ENCODE measurements around the gene FBXO2.

FBXO2 gene

DNA sequence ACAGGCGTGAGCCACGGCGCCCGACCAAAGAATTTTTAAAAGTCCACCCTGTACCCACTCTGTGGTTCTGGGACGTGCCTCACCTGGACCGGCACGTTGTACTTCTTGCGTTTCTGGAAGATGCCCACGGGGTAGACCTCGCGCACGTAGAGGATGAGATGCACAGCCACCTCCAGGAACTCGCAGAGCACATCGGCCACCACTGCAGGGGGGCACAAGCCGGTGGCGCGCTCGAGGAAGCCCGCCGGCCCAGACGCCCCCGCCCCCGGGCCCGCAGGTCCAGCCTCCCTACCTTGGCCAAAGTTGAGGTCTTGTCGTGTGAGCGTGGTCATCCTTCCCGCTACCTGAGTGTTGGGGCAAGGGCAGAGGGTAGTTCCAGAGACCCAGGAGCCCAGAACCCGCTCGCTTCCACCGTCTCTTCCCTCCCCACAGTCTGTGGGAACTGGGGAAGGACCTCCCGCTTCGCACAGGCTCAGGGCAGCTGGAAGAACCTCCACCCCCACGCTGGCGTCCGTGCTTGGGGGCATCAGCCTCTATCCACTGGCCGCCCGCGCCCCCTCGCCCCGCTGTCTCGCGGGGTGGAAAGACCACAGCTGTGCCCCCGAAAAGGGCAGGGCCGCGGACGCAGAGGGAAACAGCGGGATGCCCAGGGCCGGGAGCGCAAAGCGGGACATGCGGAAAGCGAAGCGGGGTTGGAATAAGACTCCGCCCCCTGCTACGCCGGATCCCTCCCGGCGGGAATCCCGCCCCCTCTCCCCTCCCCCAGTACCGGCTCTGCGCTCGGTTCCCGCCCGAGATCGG lies 26.2 kb upstream of the FBXO2 start:
- no peaks in the 10 kb centered on the region for H3K27me3 ChIP-seq
- TF ChIP-seq Cebpa-rat (IDR thresholded peaks at IDR 0.05), result no peak
- H3K36me3 ChIP-seq, result peaks cover 12 to 41% (median 35%) of the 10 kb centered on the region in 11 experiments
- peaks cover 28 to 77% (median 74%) of the 10 kb centered on the region in 10 experiments for H3K4me1 ChIP-seq
- H3K4me3 ChIP-seq, result peak overlapping the region; percentile 72 to 98 (median 88)
- peaks cover 0 to 64% (median 49%) of the 10 kb centered on the region in 11 experiments; a peak in 18 of 22 replicates for H4K20me1 ChIP-seq
- peak overlapping the region; percentile 92 to 100 (median 98) for H3K4me2 ChIP-seq
- H3K9ac ChIP-seq, result peak overlapping the region; percentile 84 to 99 (median 89)
- H3K27ac ChIP-seq, result peak overlapping the region; percentile 78 to 94 (median 88)
- no peaks in the 10 kb centered on the region for H3K9me3 ChIP-seq (replicated peaks in 1 of 11)

DNA sequence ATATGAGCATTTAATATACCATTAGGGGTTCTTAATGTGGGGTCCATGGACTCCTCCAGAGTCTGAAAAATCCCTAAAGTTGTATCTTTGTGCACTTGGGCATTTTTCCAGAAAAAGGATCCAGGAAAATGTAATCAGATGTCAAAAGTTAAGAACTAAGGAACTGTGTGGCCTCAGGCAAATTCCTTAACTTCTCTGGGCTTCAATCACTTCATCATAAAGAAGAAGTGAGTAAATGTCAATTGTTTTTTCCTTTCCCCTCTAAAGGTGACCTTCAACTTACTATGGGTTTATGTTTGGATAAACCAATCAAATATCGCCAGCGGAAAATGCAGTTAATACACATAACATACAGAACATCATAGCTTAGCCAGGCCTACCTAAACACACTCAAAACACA lies 24.2 kb upstream of the FBXO2 start:
- H3K4me3 ChIP-seq, result 0 out of 20 replicates have a peak overlapping the region, but pooled peaks of 1 of the 10 experiments have one; percentile 9
- no peaks in the 10 kb centered on the region for H3K27me3 ChIP-seq
- no peak overlapping the region for H3K27ac ChIP-seq
- H3K9ac ChIP-seq, result peak overlapping the region in 4 of 11 experiments; percentile 17 to 99 (median 70); a peak in 3 of 22 replicates
- H3K4me2 ChIP-seq, result peak overlapping the region in 8 of 11 experiments; percentile 92 to 99 (median 98); a peak in 14 of 22 replicates
- TF ChIP-seq Cebpa-rat (IDR thresholded peaks at IDR 0.05), result no peak
- H3K36me3 ChIP-seq, result peaks cover 30 to 61% (median 53%) of the 10 kb centered on the region in 11 experiments
- H3K4me1 ChIP-seq, result peaks cover 21 to 57% (median 54%) of the 10 kb centered on the region in 10 experiments
- peaks cover 0 to 73% (median 57%) of the 10 kb centered on the region in 11 experiments; a peak in 17 of 22 replicates for H4K20me1 ChIP-seq
- no peaks in the 10 kb centered on the region for H3K9me3 ChIP-seq (replicated peaks in 1 of 11)

DNA sequence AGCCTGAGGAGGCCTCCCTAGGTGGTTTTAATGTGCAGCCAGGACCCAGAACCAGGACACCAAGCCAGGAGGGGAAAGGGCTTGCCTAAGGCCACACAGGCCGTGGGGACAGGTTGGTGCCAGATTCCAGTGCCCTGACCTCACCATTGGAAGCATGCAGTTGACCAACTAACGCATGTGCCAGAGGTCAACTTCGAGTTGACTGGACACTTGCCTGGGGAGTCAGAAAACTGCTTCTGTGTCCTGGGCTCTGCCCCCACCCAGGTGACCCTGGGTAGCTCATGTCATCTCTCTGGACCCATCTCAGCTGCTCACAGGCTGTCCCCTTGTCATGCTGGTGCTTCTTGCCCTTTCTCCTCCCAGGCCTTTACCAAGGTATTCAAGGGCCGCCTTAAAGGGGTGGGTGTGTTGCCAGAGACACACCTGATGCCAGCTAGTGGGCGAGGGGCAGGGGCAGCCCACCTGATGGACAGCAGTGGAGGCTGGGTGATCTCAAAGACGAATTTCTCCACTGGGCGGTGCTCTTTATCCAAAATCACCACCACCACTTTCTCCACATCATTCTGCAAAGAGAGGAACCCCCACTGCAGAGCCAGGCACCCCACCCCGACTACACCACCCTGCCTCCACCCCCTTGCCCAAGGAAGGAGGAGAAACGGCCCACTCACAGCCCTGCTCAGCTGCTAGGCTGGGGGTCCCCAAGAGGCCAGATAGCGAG lies 22.3 kb upstream of the FBXO2 start:
- Histone ChIP-seq H3K27me3 (no peaks in the 10 kb centered on the region), H3K36me3 (peaks cover 47 to 80% (median 72%) of the 10 kb centered on the region in 11 experiments), H3K27ac (peak overlapping the region in 4 of 11 experiments; percentile 2 to 48 (median 35); a peak in 7 of 22 replicates), H3K9me3 (replicated peaks in 1 of 11) (no peaks in the 10 kb centered on the region), H3K4me1 (peaks cover 14 to 40% (median 36%) of the 10 kb centered on the region in 10 experiments; a peak in 19 of 20 replicates), H3K4me3 (no peak overlapping the region), H4K20me1 (peaks cover 0 to 87% (median 71%) of the 10 kb centered on the region in 11 experiments; a peak in 18 of 22 replicates), H3K9ac (peak overlapping the region in 5 of 11 experiments; percentile 4 to 55 (median 44); a peak in 7 of 22 replicates), H3K4me2 (peak overlapping the region in 3 of 11 experiments; percentile 18 to 98 (median 98); a peak in 2 of 22 replicates)
- no peak for TF ChIP-seq Cebpa-rat (IDR thresholded peaks at IDR 0.05)

DNA sequence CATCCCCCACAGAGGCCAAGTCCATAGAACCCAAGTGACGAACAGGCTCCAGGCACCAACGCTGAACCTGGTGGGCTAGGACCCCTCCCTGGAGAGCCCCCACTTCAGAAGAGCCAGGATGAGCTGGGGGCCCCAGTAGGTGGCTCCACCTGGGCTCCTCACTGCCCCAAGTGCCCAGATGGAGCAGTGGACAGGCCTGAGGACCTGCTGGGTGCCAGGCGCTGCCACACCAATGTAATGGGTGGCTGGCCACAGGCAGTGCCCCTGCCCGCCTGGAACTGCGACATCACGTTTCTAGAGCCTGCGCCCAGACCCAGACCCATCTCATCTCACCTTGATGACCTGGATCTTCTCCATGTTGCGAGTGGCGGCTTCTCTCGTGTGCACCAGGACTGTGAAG lies 21.1 kb upstream of the FBXO2 start:
- Histone ChIP-seq H3K9me3 (replicated peaks in 1 of 11) (no peaks in the 10 kb centered on the region), H3K27ac (no peak overlapping the region; a peak in 1 of 22 replicates), H3K4me3 (no peak overlapping the region), H3K4me1 (peaks cover 24 to 46% (median 34%) of the 10 kb centered on the region in 10 experiments), H3K9ac (peak overlapping the region in 1 of 11 experiments; percentile 38; a peak in 1 of 22 replicates), H4K20me1 (peaks cover 0 to 86% (median 73%) of the 10 kb centered on the region in 11 experiments; a peak in 18 of 22 replicates), H3K4me2 (no peak overlapping the region), H3K36me3 (peaks cover 47 to 92% (median 82%) of the 10 kb centered on the region in 11 experiments), H3K27me3 (no peaks in the 10 kb centered on the region)
- no peak for TF ChIP-seq Cebpa-rat (IDR thresholded peaks at IDR 0.05)

DNA sequence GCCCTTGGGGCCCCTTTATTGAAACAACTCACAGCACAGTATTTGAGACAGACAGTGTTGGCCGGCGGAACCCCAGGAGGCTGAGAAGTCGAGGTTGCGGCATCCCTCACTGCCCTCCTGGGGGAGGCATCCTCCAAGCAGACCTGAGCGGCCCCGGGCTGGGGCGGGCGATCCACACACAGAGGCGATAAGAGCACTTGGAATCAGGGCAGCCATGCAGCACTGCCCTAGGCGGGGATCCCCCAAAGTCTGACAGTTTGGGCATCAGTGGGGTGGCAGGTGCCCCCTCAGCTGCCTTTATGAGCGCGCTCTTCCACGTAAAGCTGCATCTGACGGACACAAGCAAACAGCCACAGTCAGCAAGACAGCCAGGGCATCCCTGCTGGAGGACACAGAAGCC lies 20.3 kb upstream of the FBXO2 start:
- H3K27ac ChIP-seq, result no peak overlapping the region
- peaks cover 47 to 96% (median 85%) of the 10 kb centered on the region in 11 experiments for H3K36me3 ChIP-seq
- H3K27me3 ChIP-seq, result no peaks in the 10 kb centered on the region
- no peak for TF ChIP-seq Cebpa-rat (IDR thresholded peaks at IDR 0.05)
- no peaks in the 10 kb centered on the region for H3K9me3 ChIP-seq (replicated peaks in 1 of 11)
- H4K20me1 ChIP-seq, result peaks cover 0 to 78% (median 65%) of the 10 kb centered on the region in 11 experiments; a peak in 17 of 22 replicates
- H3K9ac ChIP-seq, result 0 out of 22 replicates have a peak overlapping the region, but pooled peaks of 1 of the 11 experiments have one; percentile 7
- no peak overlapping the region for H3K4me2 ChIP-seq
- H3K4me3 ChIP-seq, result no peak overlapping the region
- H3K4me1 ChIP-seq, result peaks cover 21 to 40% (median 26%) of the 10 kb centered on the region in 10 experiments

DNA sequence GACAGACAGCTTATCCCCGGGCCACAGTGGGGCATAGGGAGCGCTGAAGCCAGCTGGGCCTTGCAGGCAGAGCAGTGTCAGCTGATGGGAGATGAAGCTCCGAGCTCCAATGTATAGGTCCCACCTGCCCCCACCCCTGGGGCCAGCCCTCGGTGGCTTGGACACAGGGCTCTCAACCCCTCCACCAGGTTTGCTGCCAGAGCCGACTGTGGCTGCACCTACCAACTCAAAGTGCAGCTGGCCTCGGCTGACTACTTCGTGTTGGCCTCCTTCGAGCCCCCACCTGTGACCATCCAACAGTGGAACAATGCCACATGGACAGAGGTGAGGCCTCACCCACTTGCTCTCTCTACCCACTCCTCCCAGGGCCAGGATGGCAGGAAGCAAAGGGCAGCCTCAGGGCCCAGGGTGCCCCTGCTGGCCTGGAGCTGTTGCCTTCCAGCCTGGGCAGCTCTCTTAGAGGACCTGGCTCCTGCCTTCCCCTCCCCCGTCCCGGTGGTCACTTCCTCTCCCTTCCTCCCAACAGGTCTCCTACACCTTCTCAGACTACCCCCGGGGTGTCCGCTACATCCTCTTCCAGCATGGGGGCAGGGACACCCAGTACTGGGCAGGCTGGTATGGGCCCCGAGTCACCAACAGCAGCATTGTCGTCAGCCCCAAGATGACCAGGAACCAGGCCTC lies 19.0 kb upstream of the FBXO2 start:
- no peak for TF ChIP-seq Cebpa-rat (IDR thresholded peaks at IDR 0.05)
- Histone ChIP-seq H3K4me3 (no peak overlapping the region), H3K4me1 (peaks cover 19 to 37% (median 24%) of the 10 kb centered on the region in 10 experiments), H3K4me2 (no peak overlapping the region), H3K36me3 (peaks cover 55 to 95% (median 87%) of the 10 kb centered on the region in 11 experiments), H3K27ac (no peak overlapping the region), H3K9ac (0 out of 22 replicates have a peak overlapping the region, but pooled peaks of 1 of the 11 experiments have one; percentile 6), H4K20me1 (peaks cover 0 to 74% (median 60%) of the 10 kb centered on the region in 11 experiments; a peak in 17 of 22 replicates), H3K9me3 (replicated peaks in 1 of 11) (no peaks in the 10 kb centered on the region), H3K27me3 (no peaks in the 10 kb centered on the region)

DNA sequence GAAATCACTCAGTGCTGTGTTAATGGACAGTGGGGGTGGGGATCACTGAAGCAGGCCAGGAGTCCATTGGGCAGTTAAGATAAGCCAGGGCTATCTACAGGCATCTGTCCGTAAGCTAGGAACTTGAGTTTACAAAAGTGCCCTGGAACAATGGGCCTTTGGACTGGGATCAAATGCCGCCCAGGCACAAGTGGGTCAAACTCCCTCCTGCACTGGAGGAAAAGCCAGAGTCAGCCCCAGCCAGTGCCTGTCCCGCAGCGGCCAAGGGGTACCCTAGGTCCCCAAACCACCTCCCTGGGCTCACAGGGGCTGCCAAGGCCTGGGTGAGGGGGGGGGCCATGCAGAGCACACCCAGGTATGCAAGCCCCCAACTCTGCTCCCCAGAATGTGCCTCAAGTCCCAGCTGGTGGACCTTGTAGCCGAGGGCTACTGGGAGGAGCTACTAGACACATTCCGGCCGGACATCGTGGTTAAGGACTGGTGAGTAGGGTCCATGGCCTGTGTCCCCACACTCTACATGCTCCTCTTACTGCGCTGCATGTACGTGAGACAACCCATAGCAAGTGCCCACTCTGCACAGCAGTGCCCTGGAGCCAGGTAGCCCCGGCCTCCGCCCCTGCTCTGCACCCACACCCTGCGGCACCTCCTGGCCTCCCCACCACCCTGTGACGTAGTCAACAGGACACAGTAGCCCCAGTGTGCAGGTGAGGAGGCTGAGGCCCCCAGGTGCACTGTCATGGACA lies 17.5 kb upstream of the FBXO2 start:
- no peak overlapping the region for H3K9ac ChIP-seq
- no peaks in the 10 kb centered on the region for H3K27me3 ChIP-seq
- H3K36me3 ChIP-seq, result peaks cover 55 to 89% (median 78%) of the 10 kb centered on the region in 11 experiments
- H4K20me1 ChIP-seq, result peaks cover 0 to 62% (median 46%) of the 10 kb centered on the region in 11 experiments; a peak in 17 of 22 replicates
- H3K4me3 ChIP-seq, result no peak overlapping the region
- no peak for TF ChIP-seq Cebpa-rat (IDR thresholded peaks at IDR 0.05)
- H3K27ac ChIP-seq, result no peak overlapping the region
- H3K9me3 ChIP-seq (replicated peaks in 1 of 11), result no peaks in the 10 kb centered on the region
- H3K4me2 ChIP-seq, result peak overlapping the region in 2 of 11 experiments; percentile 24 to 29; a peak in 2 of 22 replicates
- H3K4me1 ChIP-seq, result peaks cover 18 to 36% (median 23%) of the 10 kb centered on the region in 10 experiments

Measured in BLaER1 treated with 17β-estradiol and CSF1 and Interleukin-3, amounts not matched to agents 10 nM and 100 nM (cell line).